HG02884 (cell line): ENCODE results near the gene VPS13D.
"Not testable (repeated sequence)": the region's sequence is repeated elsewhere in the genome, so short reads cannot be mapped to it uniquely, and the experiment has no call there.

ENCODE experiments used
- ATAC-seq: cut with Tn5 transposase; IDR thresholded peaks from one replicate; pipeline ENCODE4 v1.9.1; 2021; ENCODE audit warnings: mild to moderate bottlenecking, moderate library complexity; ENCODE audit not compliant: unreplicated experiment

The VPS13D gene

GRCh38 chr1:12324973-12325372, 95.1 kb downstream of the VPS13D start:
- not testable (repeated sequence) for ATAC-seq

GRCh38 chr1:12326986-12327385, 97.2 kb downstream of the VPS13D start:
- no peak for ATAC-seq

- no peak for ATAC-seq
Observed at GRCh38 chr1:12327566-12327965, 97.7 kb downstream of the VPS13D start.

DNA sequence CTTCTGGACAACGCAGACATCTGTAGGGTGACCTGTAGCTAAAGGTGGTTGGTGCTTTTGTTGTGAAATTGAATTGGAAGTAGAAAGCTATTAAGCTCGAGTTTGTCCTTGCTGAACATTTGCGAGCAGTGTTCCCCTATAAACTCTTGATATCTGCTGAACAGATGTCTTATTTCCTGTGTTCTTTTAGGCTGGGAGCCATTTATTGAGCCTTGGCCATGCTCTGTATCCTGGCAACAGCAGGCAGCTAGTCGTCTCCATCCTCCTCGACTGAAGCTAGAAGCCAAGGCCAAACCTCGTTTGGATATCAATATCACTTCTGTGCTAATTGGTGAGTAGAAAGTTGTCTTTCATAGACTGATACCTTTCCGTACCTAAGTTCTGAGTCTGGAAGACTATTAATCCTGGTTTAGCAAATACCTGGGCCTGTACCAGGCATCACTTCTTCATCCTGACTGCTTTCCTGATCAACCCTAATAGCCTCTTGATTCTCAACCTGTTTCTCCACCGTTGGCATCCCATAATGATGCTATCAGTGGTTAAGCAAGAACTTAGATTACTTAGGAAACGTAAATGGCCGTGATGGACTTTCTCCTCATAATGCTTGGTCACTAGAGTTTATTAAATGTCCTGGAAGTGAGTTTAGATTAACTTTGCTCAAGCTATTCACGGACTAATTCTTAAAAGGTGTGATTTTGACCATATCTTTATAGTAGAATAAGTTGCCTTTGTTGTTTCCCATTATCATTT, 103.4 kb downstream of the VPS13D start:
- ATAC-seq, result no peak

- no peak for ATAC-seq
Observed at GRCh38 chr1:12335815-12336214, 106.0 kb downstream of the VPS13D start.

DNA sequence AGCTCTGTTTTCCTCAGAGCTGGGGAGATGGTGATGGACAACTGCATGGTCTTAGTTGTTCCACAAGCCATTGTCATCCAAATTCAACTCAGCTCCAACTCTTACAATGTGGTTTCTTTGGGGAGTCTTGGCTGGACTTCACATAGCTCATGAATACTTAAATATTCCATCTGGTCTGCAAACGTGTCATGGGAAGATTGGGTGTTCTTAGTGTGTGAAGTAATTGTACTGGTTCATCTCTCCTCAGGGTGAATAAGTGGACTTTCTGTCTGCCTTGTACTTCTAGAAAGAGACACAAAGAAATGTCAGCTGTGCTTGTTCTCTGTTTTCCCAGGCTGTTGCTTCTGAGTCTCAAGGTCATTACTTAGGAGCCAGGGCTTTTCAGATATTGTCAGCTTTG, 106.6 kb downstream of the VPS13D start:
- no peak for ATAC-seq

DNA sequence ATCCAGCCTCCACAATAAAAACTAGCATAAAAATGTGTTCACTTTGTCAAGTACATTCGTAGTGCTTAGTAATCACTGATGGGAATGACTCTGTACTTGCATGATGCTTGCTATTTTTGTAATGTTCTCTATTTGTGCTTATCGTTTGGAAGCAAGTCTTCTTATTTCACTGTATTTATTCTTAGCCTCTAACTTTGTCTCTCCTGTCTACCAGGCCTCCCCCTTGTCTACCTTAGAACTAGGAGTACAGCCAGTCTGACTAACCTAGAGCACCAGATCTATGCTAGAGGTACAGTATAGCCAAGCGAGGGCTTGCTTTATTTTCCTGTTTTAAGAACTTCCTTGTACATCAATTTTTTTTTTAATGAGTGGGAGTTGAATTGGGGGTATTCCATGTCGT, 108.2 kb downstream of the VPS13D start:
- ATAC-seq, result no peak

DNA sequence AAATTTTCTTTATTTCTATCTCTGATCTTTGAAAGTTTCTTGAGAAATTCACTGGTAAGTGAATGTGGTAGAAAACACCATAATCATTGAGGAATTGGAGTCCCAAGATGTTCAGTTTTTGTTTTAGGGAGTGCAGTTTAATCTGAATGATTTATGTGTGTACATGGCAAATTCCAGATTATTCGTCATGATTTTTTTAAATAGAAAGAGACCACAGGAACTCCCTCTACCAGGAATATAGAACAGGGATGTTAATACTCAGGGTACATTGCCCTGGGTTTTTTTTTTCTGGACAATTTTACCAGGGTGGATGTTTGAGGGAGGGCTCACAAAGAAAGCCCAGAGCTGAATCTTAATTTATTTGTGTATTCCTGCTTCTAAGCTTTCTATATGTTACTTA, 109.0 kb downstream of the VPS13D start:
- ATAC-seq, result no peak

DNA sequence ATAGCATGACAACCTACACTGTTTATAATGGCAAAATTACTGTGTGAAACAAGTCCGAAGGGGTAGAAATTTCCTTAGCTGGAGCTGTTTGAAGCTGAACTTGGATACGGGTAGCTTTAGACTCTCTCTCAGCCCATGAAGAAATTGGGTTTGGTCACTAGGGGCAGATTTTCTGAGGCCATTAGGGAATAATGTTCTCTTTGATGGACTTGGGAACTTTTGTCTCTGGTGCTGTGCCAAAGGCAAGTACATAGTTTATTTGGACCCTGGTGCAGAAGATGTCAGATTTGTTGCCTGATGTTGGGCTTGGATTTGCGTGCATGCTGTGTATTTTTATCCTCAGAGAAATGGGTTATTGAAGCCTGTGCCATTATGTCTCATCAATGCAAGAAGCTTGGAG, 109.6 kb downstream of the VPS13D start:
- no peak for ATAC-seq

GRCh38 chr1:12339811-12340543, 110.1 kb downstream of the VPS13D start:
- no peak for ATAC-seq

GRCh38 chr1:12340544-12340930, 110.7 kb downstream of the VPS13D start:
- ATAC-seq, result no peak

DNA sequence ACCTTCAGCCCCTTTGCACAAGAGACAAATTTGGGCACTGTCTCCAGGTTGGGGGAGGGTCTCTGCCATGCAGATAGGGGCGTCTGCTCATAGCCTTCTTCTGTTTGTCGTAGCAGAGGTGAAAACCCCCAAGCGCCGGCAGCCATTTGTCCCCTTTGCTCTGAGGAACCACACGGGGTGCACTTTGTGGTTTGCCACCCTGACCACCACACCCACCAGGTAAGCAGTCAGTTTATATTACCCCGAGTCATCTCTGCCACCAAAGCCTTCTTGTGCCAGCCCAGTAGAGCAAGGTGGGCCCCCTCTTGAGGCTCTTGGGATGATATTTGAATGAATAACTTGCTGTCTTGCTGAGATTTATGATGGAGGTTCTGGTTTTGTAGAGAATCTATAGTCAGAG, 111.8 kb downstream of the VPS13D start:
- ATAC-seq, result no peak

DNA sequence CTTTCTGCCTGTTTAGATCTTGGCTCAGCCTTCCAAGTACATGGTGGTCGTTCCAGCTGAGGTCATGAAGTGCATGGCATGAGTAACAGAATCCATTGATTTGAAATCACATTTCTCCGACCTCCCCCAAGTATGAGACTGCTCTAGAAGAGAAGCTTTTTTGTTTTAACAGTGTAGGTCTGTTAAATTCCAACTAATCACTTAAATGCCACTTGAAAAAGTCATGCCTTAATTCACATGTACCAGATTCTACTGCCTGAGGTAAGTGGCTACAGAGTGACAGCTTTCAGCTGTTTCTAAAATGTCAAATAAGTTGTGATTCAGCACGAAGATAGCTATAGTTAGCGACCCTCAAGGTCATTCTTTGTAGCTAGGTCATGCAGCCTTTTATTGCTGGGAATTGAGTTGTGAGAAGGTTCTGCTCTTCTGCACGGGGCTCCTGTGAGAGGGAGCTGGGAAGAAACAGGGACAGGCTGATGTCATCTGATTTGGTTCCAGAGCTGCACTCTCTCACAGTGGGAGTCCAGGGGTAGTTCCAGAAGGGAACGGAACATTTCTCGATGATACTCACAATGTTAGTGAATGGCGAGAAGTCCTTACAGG, 112.7 kb downstream of the VPS13D start:
- ATAC-seq, result no peak

DNA sequence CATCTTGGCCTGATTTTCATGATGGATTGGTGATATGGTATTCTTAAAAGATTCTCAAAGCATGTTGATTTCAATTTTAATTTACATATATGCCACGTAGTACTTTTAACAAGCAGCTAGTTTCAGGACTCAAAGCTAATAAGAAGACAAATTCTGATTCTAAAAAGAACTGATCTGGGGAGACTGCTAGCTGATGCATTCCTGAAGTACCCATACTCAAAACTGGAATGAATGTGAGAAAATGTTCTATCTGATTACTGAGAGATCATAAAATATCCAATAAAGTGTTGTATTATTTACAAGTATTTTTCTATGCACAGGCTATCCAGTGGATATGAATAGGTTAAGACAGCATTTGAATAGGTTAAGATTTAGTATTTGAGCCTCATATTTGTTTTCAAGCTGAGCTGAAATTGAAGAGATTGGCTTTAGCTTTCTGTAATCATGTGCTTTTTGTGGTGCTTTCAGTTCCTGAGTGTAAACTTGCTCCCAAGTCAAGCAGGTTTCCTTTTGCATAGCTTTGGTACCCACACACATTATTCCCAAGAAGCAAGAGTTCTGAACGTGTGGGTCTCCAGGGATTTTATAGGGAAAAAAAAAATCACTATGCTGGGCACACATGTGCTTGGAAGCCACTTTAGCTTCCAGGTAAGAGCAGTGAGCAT, 114.1 kb downstream of the VPS13D start:
- no peak for ATAC-seq

- ATAC-seq, result no peak
Observed at GRCh38 chr1:12344596-12345349, 114.9 kb downstream of the VPS13D start.

- no peak for ATAC-seq
Observed at GRCh38 chr1:12345350-12346217, 115.8 kb downstream of the VPS13D start.

DNA sequence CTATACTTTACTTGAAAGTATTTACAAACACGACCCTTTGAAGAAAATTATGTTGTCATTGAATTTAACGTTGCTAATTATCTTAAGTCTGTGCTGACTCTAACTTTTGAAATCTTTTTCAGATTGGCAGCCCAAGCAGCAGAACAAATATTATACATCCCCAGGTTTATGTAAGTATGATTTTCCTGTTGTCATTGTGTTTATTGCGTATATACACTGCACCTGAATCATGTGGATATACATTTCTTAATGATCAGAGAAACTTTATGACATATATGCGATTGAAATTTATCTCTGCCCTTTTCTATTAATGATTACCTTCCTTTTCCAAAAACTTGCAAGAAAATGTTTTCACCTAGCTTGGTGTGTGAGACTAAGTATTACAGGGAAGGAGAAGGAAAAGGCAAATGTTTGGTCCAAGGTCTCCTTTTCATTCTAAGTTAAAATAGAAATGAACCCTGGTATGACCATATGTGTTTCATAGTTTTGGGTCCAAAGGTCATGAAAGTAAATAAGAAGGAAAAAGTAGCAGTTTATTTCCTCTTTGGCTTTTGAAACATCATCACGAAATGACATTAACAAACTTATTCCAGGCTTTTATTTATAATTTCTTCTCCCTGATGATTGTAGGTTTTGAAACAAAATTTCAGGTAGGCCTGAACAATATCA, 116.8 kb downstream of the VPS13D start:
- ATAC-seq, result no peak

DNA sequence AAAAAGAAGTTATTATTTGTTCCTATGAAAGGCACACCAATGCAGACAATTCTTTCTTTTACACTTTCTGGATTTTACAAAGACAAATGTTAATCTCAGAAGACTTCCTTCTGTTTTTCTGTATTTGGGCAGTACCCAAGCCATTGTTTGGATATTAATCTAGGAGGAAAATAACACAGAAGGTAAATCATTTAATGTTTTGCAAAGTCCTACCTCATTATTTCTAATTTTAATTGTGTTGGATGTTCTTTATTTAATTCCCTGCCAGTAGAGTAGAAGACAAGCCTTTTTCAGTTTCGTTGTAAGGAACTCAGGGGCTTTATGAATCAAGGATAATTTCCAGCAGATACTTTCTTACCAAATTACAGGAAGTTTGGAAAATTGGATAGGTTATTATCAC, 118.3 kb downstream of the VPS13D start:
- no peak for ATAC-seq

- ATAC-seq, result no peak
Observed at GRCh38 chr1:12353981-12354380, 124.2 kb downstream of the VPS13D start.
